K562 (cell line): Measurements from ENCODE around the gene NCOA1. TPM values are rescaled to one million over a fixed set of nuclear protein-coding genes. Genes with fewer than 3 reads are reported as not detected.

Source experiments
- ATAC-seq: fragments of 200-7000 bp; cut with Tn5 transposase; 3 replicates; pipeline ENCODE4 v1.9.1; 2020; ENCODE audit warnings: moderate library complexity
- BruUV-seq: library from RNA; stranded (reverse); fragments of 400-500 nt; replicated peaks from 2 replicates; lab custom pipeline; 2021; lab: Mats Ljungman, UMichigan
- CTCF ChIA-PET: fragments of 300-600 bp; formaldehyde crosslinking; extraction: SDS; loops from one replicate; lab custom pipeline; 2021; ENCODE audit warnings: low intra/inter-chr PET ratio; lab: Yijun Ruan, JAX
- POLR2A ChIA-PET: fragments of 300-600, 350-650 bp; sonication (Branson Sonifier 250); formaldehyde crosslinking; extraction: SDS; loops from one replicate; lab custom pipeline; 2021; ENCODE audit warnings: antibody characterized with exemption, inconsistent platforms; lab: Yijun Ruan, JAX
- DNase-seq, 4 experiments: peaks; one replicate each; pipeline versions ENCODE4 v3.0.0 to v3.0.0-alpha.2; 2011 to 2018; ENCODE audit warnings: low spot score in 3 of 4, mixed read lengths in 3 of 4; ENCODE audit errors: extremely low read depth in 1 of 4
- FAIRE-seq: peaks from 2 replicates; lab custom pipeline; 2011; peaks lifted over from hg19 to GRCh38; lab: Jason Lieb, UNC
- H2AFZ ChIP-seq: 2 replicates; pipeline ENCODE4 v1.6.0; 2011; ENCODE audit warnings: low read depth, low read length, control low read depth, inconsistent platforms
- H3K27ac ChIP-seq: fragments of 200-600 bp; 3 replicates; pipeline ENCODE4 v1.8.0; 2011; ENCODE audit warnings: low read depth, mild to moderate bottlenecking, control low read depth, inconsistent platforms, low read length, moderate library complexity, mixed read lengths; ENCODE audit errors: extremely low read depth
- H3K27me3 ChIP-seq, 2 experiments: fragments of 300-600 bp in 1 of 2; 2 replicates in 1 of 2; 3 replicates in 1 of 2; pipeline versions ENCODE4 v1.6.0 to v1.8.0; 2011; ENCODE audit warnings: inconsistent platforms in 2 of 2, low read length in 2 of 2, mild to moderate bottlenecking in 1 of 2, mixed read lengths in 1 of 2, moderate library complexity in 1 of 2; ENCODE audit not compliant: control insufficient read depth in 2 of 2, insufficient read depth in 2 of 2
- H3K36me3 ChIP-seq: fragments of 300-600 bp; 3 replicates; pipeline ENCODE4 v1.8.0; 2011; ENCODE audit warnings: mild to moderate bottlenecking, low read length, inconsistent platforms; ENCODE audit not compliant: control insufficient read depth, insufficient read depth
- H3K4me1 ChIP-seq, 2 experiments: fragments of 200-600 bp in 1 of 2; replicated peaks in 1 of 2; 2 replicates in 1 of 2; 3 replicates in 1 of 2; pipeline versions ENCODE4 v1.5.1 to v1.8.0; 2011; ENCODE audit warnings: inconsistent platforms in 2 of 2, low read length in 2 of 2, mild to moderate bottlenecking in 1 of 2, mixed read lengths in 1 of 2, moderate library complexity in 1 of 2; ENCODE audit not compliant: control insufficient read depth in 2 of 2, insufficient read depth in 2 of 2
- H3K4me2 ChIP-seq: 2 replicates; pipeline ENCODE4 v1.6.1; 2011; ENCODE audit warnings: low read length, control low read depth, inconsistent platforms, mixed read lengths; ENCODE audit not compliant: insufficient read depth
- H3K4me3 ChIP-seq: fragments of 200-600 bp; sonication (generic), shearing (Covaris generic); 2 replicates; pipeline ENCODE4 v1.5.1; 2016; ENCODE audit warnings: control low read depth, inconsistent platforms
- H3K79me2 ChIP-seq: fragments of 200-600 bp; 3 replicates; pipeline ENCODE4 v1.8.0; 2011; ENCODE audit warnings: low read length, inconsistent platforms; ENCODE audit not compliant: control insufficient read depth, insufficient read depth
- H3K9ac ChIP-seq, 2 experiments: 2 replicates each; pipeline versions ENCODE4 v1.6.0 to v1.6.1; 2011; ENCODE audit warnings: low read depth in 2 of 2, low read length in 2 of 2, control low read depth in 1 of 2, inconsistent platforms in 1 of 2, mild to moderate bottlenecking in 1 of 2, mixed read lengths in 1 of 2; ENCODE audit not compliant: insufficient read depth in 1 of 2
- H3K9me1 ChIP-seq: one replicate; pipeline ENCODE4 v1.6.0; 2011; ENCODE audit warnings: inconsistent platforms, mild to moderate bottlenecking, low read length, moderate library complexity; ENCODE audit not compliant: control insufficient read depth, insufficient read depth
- H3K9me3 ChIP-seq: replicated peaks from 2 replicates; pipeline ENCODE4 v1.5.1; 2011; ENCODE audit warnings: low read depth, low read length, inconsistent platforms; ENCODE audit not compliant: control insufficient read depth, insufficient read depth
- H4K20me1 ChIP-seq: replicated peaks from 2 replicates; pipeline ENCODE4 v1.6.1; 2011; ENCODE audit warnings: low read length, inconsistent platforms, mixed read lengths; ENCODE audit not compliant: control insufficient read depth, insufficient read depth
- ARHGAP35 ChIP-seq: fragments of 450-650 bp; IDR thresholded peaks from 2 replicates; pipeline ENCODE4 v1.6.1; 2018; ENCODE audit not compliant: partially characterized antibody
- ARNT ChIP-seq, 2 experiments: fragments of 450-650 bp; IDR thresholded peaks; 2 replicates each; pipeline ENCODE4 v1.6.1; 2016; ENCODE audit warnings: mild to moderate bottlenecking in 1 of 2
- C11orf30 ChIP-seq: fragments of 450-650 bp; IDR thresholded peaks from 2 replicates; pipeline ENCODE4 v1.6.1; 2016; ENCODE audit warnings: low read depth, mild to moderate bottlenecking
- DDX20 ChIP-seq: fragments of 450-650 bp; IDR thresholded peaks from 2 replicates; pipeline ENCODE4 v1.6.1; 2016; ENCODE audit warnings: missing genetic modification characterization, low read depth, mild to moderate bottlenecking, missing compliant biosample characterization, moderate library complexity
- GATAD2A ChIP-seq: fragments of 450-650 bp; IDR thresholded peaks from 2 replicates; pipeline ENCODE4 v1.6.1; 2017
- MCM5 ChIP-seq: fragments of 450-650 bp; IDR thresholded peaks from 2 replicates; pipeline ENCODE4 v1.6.1; 2016; ENCODE audit warnings: low read depth
- RBFOX2 ChIP-seq: fragments of 200-400 bp; formaldehyde crosslinking; IDR thresholded peaks from 2 replicates; pipeline ENCODE4 v1.6.1; 2017; ENCODE audit warnings: low read depth, mild to moderate bottlenecking, low read length, moderate library complexity
- SMAD1 ChIP-seq: fragments of 150-350 bp; IDR thresholded peaks from 2 replicates; pipeline ENCODE4 v1.6.1; 2014; ENCODE audit warnings: low read length, low read depth; ENCODE audit not compliant: partially characterized antibody
- SMARCB1 ChIP-seq: IDR thresholded peaks from 2 replicates; pipeline ENCODE4 v1.6.1; 2011; ENCODE audit warnings: improper control_type of control experiment, low read depth; ENCODE audit not compliant: insufficient read length
- STAT5B ChIP-seq: fragments of 250-450 bp; sonication (Bioruptor Pico); IDR thresholded peaks from 2 replicates; pipeline ENCODE4 v1.8.0; 2021; ENCODE audit warnings: mild to moderate bottlenecking, inconsistent platforms
- TCF7 ChIP-seq: sonication (generic); IDR thresholded peaks from 2 replicates; pipeline ENCODE4 v1.6.1; 2016; ENCODE audit warnings: antibody characterized with exemption, borderline replicate concordance
- ZFP1 ChIP-seq: fragments of 450-650 bp; formaldehyde crosslinking; IDR thresholded peaks from 2 replicates; pipeline ENCODE4 v1.4.0; 2020; ENCODE audit warnings: mild to moderate bottlenecking, mixed read lengths
- in situ Hi-C: fragments of 300-500 bp; cut with MboI; formaldehyde crosslinking; loops from 4 replicates; pipeline ENCODE4 v1.15.0; 2018; ENCODE audit warnings: inconsistent platforms, mixed read lengths
- intact Hi-C: fragments of 100-400 bp; cut with micrococcal nuclease; formaldehyde crosslinking; loops from 2 replicates; pipeline ENCODE4 v1.14.2; 2022
- polyA plus RNA-seq, 8 experiments: library from polyadenylated mRNA; depleted of rRNA in 4 of 8; stranded (reverse) in 5 of 8; unstranded in 3 of 8; fragments of >200 nt; fragmentation: Nextera tagmentation in 2 of 8; fragmentation: Illumina TruSeq in 1 of 8; extraction: Ambion mirVana in 2 of 8; extraction: Trizol in 1 of 8; gene quantifications; 2 replicates each; pipeline versions ENCODE4 v1.2.1 to v1.2.3, GENCODE V29; 2011 to 2014; ENCODE audit warnings: inconsistent platforms in 1 of 8, missing spikeins in 1 of 8
- total RNA-seq, 7 experiments: library from RNA; depleted of rRNA in 6 of 7; stranded (reverse); fragments of >200 nt in 6 of 7; fragmentation: Illumina TruSeq in 2 of 7; extraction: Trizol in 2 of 7; gene quantifications; 2 replicates each; pipeline versions ENCODE4 v1.2.1 to v1.2.3, GENCODE V29; 2011 to 2021; ENCODE audit warnings: low replicate concordance in 1 of 7
- TF ChIP-seq, protein P1 (sequence below): fragments of 250-450 bp; sonication (Bioruptor Pico); IDR thresholded peaks from 2 replicates; pipeline ENCODE4 v1.6.1; 2021; ENCODE audit warnings: mild to moderate bottlenecking
- TF ChIP-seq, protein P2 (sequence below): fragments of 200-800 bp; sonication (Bioruptor generic); IDR thresholded peaks from 2 replicates; pipeline ENCODE4 v1.6.1; 2017; ENCODE audit warnings: missing genetic modification characterization, missing compliant biosample characterization
- TF ChIP-seq, protein P3 (sequence below): sonication (generic); formaldehyde crosslinking; IDR thresholded peaks from 2 replicates; pipeline ENCODE4 v1.4.0; 2020; ENCODE audit warnings: mild to moderate bottlenecking, missing genetic modification reagents
- TF ChIP-seq, protein P4 (sequence below): fragments of 450-650 bp; formaldehyde crosslinking; IDR thresholded peaks from 2 replicates; pipeline ENCODE4 v1.4.0; 2022; ENCODE audit warnings: missing genetic modification characterization

NCOA1 gene
- total and polyA plus RNA-seq, 9 of the 15 experiments (the other 6 are each of a cell fraction or from before 2014, with no cell fraction given), result 4.9 to 25.7 (median 17.0) TPM

DNA sequence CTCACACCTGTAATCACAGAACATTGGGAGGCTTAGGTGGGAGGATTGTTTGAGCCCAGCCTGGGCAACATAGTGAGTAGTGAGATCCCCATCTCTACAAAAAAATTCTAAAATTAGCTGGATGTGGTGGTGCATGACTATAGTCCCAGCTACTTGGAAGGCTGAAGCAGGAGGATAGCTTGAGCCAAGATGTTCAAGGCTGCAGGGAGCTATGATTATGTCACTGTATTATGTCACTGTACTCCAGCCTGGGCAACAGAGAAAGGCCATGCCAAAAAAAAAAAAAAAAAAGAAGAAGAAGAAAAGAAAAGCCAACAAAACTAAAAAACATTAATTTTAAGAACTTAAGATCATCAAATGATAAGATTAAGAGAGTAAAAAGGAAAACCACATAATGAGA is 17.4 kb upstream of the NCOA1 start:
- peaks cover 5% of the 10 kb centered on the region in 2 experiments; a peak in 1 of 5 replicates for H3K4me1 ChIP-seq
- H3K4me2 ChIP-seq, result no peak overlapping the region
- no peaks in the 10 kb centered on the region for H3K79me2 ChIP-seq
- no peak overlapping the region for H3K9ac ChIP-seq
- H3K4me3 ChIP-seq, result no peak overlapping the region
- in situ Hi-C loops, result no loop called here
- no peaks in the 10 kb centered on the region for H4K20me1 ChIP-seq
- no TSS peak for BruUV-seq
- ATAC-seq, result no peak
- ChIA-PET CTCF (no interaction called here), POLR2A (interaction anchor here (0.7 kb wide), 1 partner anchor 9 kb away, joined by 3 read pairs; no protein-coding TSS in a partner anchor)
- no peak for FAIRE-seq
- no peaks in the 10 kb centered on the region for H3K9me1 ChIP-seq
- TF ChIP-seq SMAD1 (no peak), ZFP1 (no peak), GATAD2A (no peak), ARNT (IDR thresholded peaks at IDR 0.05) (no peak), ARHGAP35 (no peak), TCF7 (no peak), DDX20 (tag) (no peak), STAT5B (CRISPR knock-in tag) (no peak), SMARCB1 (no peak), MCM5 (no peak), RBFOX2 (no peak), C11orf30 (no peak)
- TF ChIP-seq, protein P1, sequence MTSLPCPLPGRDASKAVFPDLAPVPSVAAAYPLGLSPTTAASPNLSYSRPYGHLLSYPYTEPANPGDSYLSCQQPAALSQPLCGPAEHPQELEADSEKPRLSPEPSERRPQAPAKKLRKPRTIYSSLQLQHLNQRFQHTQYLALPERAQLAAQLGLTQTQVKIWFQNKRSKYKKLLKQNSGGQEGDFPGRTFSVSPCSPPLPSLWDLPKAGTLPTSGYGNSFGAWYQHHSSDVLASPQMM (CRISPR knock-in tag), result no peak
- TF ChIP-seq, protein P2, sequence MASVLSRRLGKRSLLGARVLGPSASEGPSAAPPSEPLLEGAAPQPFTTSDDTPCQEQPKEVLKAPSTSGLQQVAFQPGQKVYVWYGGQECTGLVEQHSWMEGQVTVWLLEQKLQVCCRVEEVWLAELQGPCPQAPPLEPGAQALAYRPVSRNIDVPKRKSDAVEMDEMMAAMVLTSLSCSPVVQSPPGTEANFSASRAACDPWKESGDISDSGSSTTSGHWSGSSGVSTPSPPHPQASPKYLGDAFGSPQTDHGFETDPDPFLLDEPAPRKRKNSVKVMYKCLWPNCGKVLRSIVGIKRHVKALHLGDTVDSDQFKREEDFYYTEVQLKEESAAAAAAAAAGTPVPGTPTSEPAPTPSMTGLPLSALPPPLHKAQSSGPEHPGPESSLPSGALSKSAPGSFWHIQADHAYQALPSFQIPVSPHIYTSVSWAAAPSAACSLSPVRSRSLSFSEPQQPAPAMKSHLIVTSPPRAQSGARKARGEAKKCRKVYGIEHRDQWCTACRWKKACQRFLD (CRISPR knock-in tag), result no peak
- TF ChIP-seq, protein P3, sequence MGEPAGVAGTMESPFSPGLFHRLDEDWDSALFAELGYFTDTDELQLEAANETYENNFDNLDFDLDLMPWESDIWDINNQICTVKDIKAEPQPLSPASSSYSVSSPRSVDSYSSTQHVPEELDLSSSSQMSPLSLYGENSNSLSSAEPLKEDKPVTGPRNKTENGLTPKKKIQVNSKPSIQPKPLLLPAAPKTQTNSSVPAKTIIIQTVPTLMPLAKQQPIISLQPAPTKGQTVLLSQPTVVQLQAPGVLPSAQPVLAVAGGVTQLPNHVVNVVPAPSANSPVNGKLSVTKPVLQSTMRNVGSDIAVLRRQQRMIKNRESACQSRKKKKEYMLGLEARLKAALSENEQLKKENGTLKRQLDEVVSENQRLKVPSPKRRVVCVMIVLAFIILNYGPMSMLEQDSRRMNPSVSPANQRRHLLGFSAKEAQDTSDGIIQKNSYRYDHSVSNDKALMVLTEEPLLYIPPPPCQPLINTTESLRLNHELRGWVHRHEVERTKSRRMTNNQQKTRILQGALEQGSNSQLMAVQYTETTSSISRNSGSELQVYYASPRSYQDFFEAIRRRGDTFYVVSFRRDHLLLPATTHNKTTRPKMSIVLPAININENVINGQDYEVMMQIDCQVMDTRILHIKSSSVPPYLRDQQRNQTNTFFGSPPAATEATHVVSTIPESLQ (CRISPR knock-in tag), result no peak
- TF ChIP-seq, protein P4, sequence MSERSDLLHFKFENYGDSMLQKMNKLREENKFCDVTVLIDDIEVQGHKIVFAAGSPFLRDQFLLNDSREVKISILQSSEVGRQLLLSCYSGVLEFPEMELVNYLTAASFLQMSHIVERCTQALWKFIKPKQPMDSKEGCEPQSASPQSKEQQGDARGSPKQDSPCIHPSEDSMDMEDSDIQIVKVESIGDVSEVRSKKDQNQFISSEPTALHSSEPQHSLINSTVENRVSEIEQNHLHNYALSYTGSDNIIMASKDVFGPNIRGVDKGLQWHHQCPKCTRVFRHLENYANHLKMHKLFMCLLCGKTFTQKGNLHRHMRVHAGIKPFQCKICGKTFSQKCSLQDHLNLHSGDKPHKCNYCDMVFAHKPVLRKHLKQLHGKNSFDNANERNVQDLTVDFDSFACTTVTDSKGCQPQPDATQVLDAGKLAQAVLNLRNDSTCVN (CRISPR knock-in tag), result no peak
- H3K27me3 ChIP-seq, result no peaks in the 10 kb centered on the region
- intact Hi-C loops, result no loop called here
- H3K36me3 ChIP-seq, result no peaks in the 10 kb centered on the region
- no peaks in the 10 kb centered on the region; the same call in 1 of the 2 replicates for H3K9me3 ChIP-seq
- DNase-seq, result no peak
- H3K27ac ChIP-seq, result no peak overlapping the region
- H2AFZ ChIP-seq, result no peak overlapping the region
